B cell (primary cell): ENCODE results near the gene CFAP210. TPM values are rescaled to one million over a fixed set of nuclear protein-coding genes. Genes with fewer than 3 reads are reported as not detected.

ENCODE experiments used
- ATAC-seq: fragments of 200-7000 bp; cut with Tn5 transposase; one replicate; pipeline ENCODE4 v1.10.0; 2021; ENCODE audit warnings: low read depth, mild to moderate bottlenecking, moderate number of reproducible peaks, moderate library complexity
- CTCF ChIA-PET: fragments of 350-600 bp; sonication (Branson Sonifier 250); formaldehyde crosslinking; loops from one replicate; lab custom pipeline; 2021; ENCODE audit warnings: antibody characterized with exemption, inconsistent platforms; lab: Charles Lee
- POLR2A ChIA-PET: fragments of 350-600 bp; sonication (Branson Sonifier 250); formaldehyde crosslinking; loops from one replicate; lab custom pipeline; 2021; ENCODE audit warnings: antibody characterized with exemption; lab: Charles Lee
- DNase-seq: peaks from one replicate; pipeline ENCODE4 v3.0.0; 2013
- H2AFZ ChIP-seq: 2 replicates; pipeline ENCODE4 v1.6.1; 2012; ENCODE audit warnings: mild to moderate bottlenecking, low read depth, low read length; ENCODE audit not compliant: insufficient read depth, poor library complexity, severe bottlenecking
- H3K27ac ChIP-seq, 2 donors: 1 replicate in 1 of 2; 2 replicates in 1 of 2; pipeline ENCODE4 v1.5.1; 2012 to 2013; ENCODE audit warnings: low read length in 2 of 2, mild to moderate bottlenecking in 2 of 2, moderate library complexity in 1 of 2
- H3K27me3 ChIP-seq, 4 experiments: fragments of 200-600 bp in 1 of 4; sonication (generic) in 1 of 4; replicated peaks in 1 of 4; 1 replicate in 2 of 4; 2 replicates in 2 of 4; pipeline versions ENCODE4 v1.6.1 to v1.7.0; 2013 to 2016; ENCODE audit warnings: low read length in 3 of 4, mild to moderate bottlenecking in 2 of 4, mixed read lengths in 1 of 4, moderate library complexity in 1 of 4; ENCODE audit not compliant: insufficient read depth in 4 of 4, control insufficient read depth in 3 of 4; ENCODE audit errors: control extremely low read depth in 1 of 4
- H3K36me3 ChIP-seq, 2 experiments: replicated peaks in 1 of 2; 1 replicate in 1 of 2; 2 replicates in 1 of 2; pipeline versions ENCODE4 v1.6.1 to v1.7.1; 2013; ENCODE audit warnings: low read length in 1 of 2; ENCODE audit not compliant: insufficient read depth in 2 of 2, control insufficient read depth in 1 of 2; ENCODE audit errors: control extremely low read depth in 1 of 2, extremely low read depth in 1 of 2
- H3K4me1 ChIP-seq, 2 donors: fragments of 200-600 bp in 1 of 2; sonication (generic) in 1 of 2; 1 replicate in 1 of 2; 2 replicates in 1 of 2; pipeline versions ENCODE4 v1.5.1 to v1.6.1; 2013 to 2017; ENCODE audit warnings: low read length in 2 of 2; ENCODE audit not compliant: control insufficient read depth in 2 of 2, insufficient read depth in 2 of 2
- H3K4me2 ChIP-seq: replicated peaks from 2 replicates; pipeline ENCODE3; 2012; ENCODE audit warnings: mild to moderate bottlenecking, low read depth, low read length; ENCODE audit not compliant: poor library complexity, severe bottlenecking
- H3K4me3 ChIP-seq, 5 experiments: fragments of 200-600 bp in 1 of 5; sonication (generic) in 1 of 5; 1 replicate in 3 of 5; 2 replicates in 2 of 5; pipeline versions ENCODE4 v1.5.1 to v1.7.0; 2011 to 2016; ENCODE audit warnings: low read length in 4 of 5, mild to moderate bottlenecking in 4 of 5, low read depth in 2 of 5, control low read depth in 1 of 5, moderate library complexity in 1 of 5; ENCODE audit not compliant: insufficient read depth in 1 of 5; ENCODE audit errors: control extremely low read depth in 1 of 5, extremely low read depth in 1 of 5
- H3K79me2 ChIP-seq: fragments of 200-600 bp; sonication (generic); one replicate; pipeline ENCODE4 v1.6.0; 2016; ENCODE audit warnings: low read length; ENCODE audit not compliant: control insufficient read depth, insufficient read depth
- H3K9ac ChIP-seq: fragments of 200-600 bp; sonication (generic); 2 replicates; pipeline ENCODE4 v1.6.1; 2017; ENCODE audit warnings: mild to moderate bottlenecking, low read length, moderate library complexity
- H3K9me3 ChIP-seq, 3 donors: one replicate each; pipeline versions ENCODE4 v1.6.1 to v1.7.1; 2013; ENCODE audit warnings: low read length in 2 of 3; ENCODE audit not compliant: control insufficient read depth in 2 of 3, insufficient read depth in 1 of 3; ENCODE audit errors: control extremely low read depth in 1 of 3
- H4K20me1 ChIP-seq: 2 replicates; pipeline ENCODE4 v1.6.0; 2012; ENCODE audit warnings: mild to moderate bottlenecking, low read length; ENCODE audit not compliant: insufficient read depth, control insufficient read depth, poor library complexity, severe bottlenecking
- H3K27ac Mint-ChIP-seq: one replicate; pipeline ENCODE4 v1.8.0; 2021; ENCODE audit warnings: mixed read lengths
- H3K27me3 Mint-ChIP-seq: one replicate; pipeline ENCODE4 v1.8.0; 2021; ENCODE audit warnings: mixed read lengths
- H3K4me1 Mint-ChIP-seq: one replicate; pipeline ENCODE4 v1.8.0; 2021; ENCODE audit warnings: mixed read lengths
- H3K4me3 Mint-ChIP-seq: one replicate; pipeline ENCODE4 v1.8.0; 2021; ENCODE audit warnings: mixed read lengths
- H3K9me3 Mint-ChIP-seq: one replicate; pipeline ENCODE4 v1.8.0; 2022; ENCODE audit warnings: mixed read lengths; ENCODE audit not compliant: insufficient read depth
- CTCF ChIP-seq: fragments of 200-600 bp; IDR thresholded peaks from one replicate; pipeline ENCODE4 v1.8.0; 2022; ENCODE audit warnings: antibody characterized with exemption, mild to moderate bottlenecking
- EZH2 ChIP-seq: IDR thresholded peaks from 2 replicates; pipeline ENCODE4 v1.6.1; 2012; ENCODE audit warnings: borderline replicate concordance, low read depth, mild to moderate bottlenecking, moderate library complexity, low read length; ENCODE audit not compliant: insufficient read depth, poor library complexity, severe bottlenecking
- WGBS: methylation state at CpG from one replicate; pipeline ENCODE4 v1.1.5; 2013; ENCODE audit warnings: missing lambda C conversion rate; ENCODE audit not compliant: insufficient coverage; 5-methylcytosine and 5-hydroxymethylcytosine counted together
- intact Hi-C: fragments of 100-400 bp; cut with micrococcal nuclease; formaldehyde crosslinking; loops from one replicate; pipeline ENCODE4 v1.10.0; 2022
- polyA plus RNA-seq: library from polyadenylated mRNA; depleted of rRNA; stranded (reverse); fragments of >200 nt; gene quantifications from 2 replicates; pipeline ENCODE4 v1.2.3, GENCODE V29; 2012
- total RNA-seq, 2 donors: library from RNA; stranded (reverse); fragments of 120-200 nt in 1 of 2; gene quantifications; 1 replicate in 1 of 2; 2 replicates in 1 of 2; pipeline versions ENCODE4 v1.2.3 to v1.2.4, GENCODE V29; 2013 to 2022

CFAP210 gene
- total and polyA plus RNA-seq, 2 donors (not counting 1 experiment from before 2014, with no cell fraction given): not detected

- Mint-ChIP-seq H3K4me3 (no peak overlapping the region), H3K9me3 (peaks cover 7% of the 10 kb centered on the region), H3K27me3 (no peaks in the 10 kb centered on the region), H3K27ac (no peak overlapping the region), H3K4me1 (no peaks in the 10 kb centered on the region)
- Histone ChIP-seq H3K27me3 (no peaks in the 10 kb centered on the region), H3K9ac (no peak overlapping the region), H3K27ac (no peak overlapping the region), H3K4me1 (no peaks in the 10 kb centered on the region), H3K4me3 (no peak overlapping the region), H4K20me1 (no peaks in the 10 kb centered on the region), H3K9me3 (peaks cover 0 to 19% (median 9%) of the 10 kb centered on the region in 3 donors), H3K4me2 (no peak overlapping the region), H2AFZ (no peak overlapping the region), H3K36me3 (no peaks in the 10 kb centered on the region), H3K79me2 (no peaks in the 10 kb centered on the region)
- ChIA-PET POLR2A (no interaction called here), CTCF (no interaction called here)
- DNase-seq (no peak), ATAC-seq (no peak)
- intact Hi-C loops: no loop called here
- 100% methylated on average over 8 of the region's 9 CpGs for WGBS
- TF ChIP-seq CTCF: no peak
Measured at GRCh38 chr2:169712791-169713227, 18.6 kb upstream of the CFAP210 start.

GRCh38 chr2:169711751-169712509 is 17.7 kb upstream of the CFAP210 start:
- Mint-ChIP-seq H3K27ac (no peak overlapping the region), H3K4me1 (no peaks in the 10 kb centered on the region), H3K9me3 (peaks cover 7% of the 10 kb centered on the region), H3K27me3 (no peaks in the 10 kb centered on the region), H3K4me3 (no peak overlapping the region)
- no peak overlapping the region for H3K4me3 ChIP-seq
- ChIA-PET CTCF (no interaction called here), POLR2A (no interaction called here)
- H3K27me3 ChIP-seq: no peaks in the 10 kb centered on the region
- H3K36me3 ChIP-seq: no peaks in the 10 kb centered on the region
- H3K4me1 ChIP-seq: no peaks in the 10 kb centered on the region
- H3K79me2 ChIP-seq: no peaks in the 10 kb centered on the region
- peaks cover 0 to 20% (median 9%) of the 10 kb centered on the region in 3 donors for H3K9me3 ChIP-seq
- DNase-seq (no peak), ATAC-seq (no peak)
- H3K4me2 ChIP-seq: no peak overlapping the region
- no peak overlapping the region for H3K27ac ChIP-seq
- H2AFZ ChIP-seq: no peak overlapping the region
- H4K20me1 ChIP-seq: no peaks in the 10 kb centered on the region
- no peak for TF ChIP-seq CTCF
- no peak for TF ChIP-seq EZH2
- H3K9ac ChIP-seq: no peak overlapping the region
- 96% methylated on average over 3 of the region's 7 CpGs for WGBS
- intact Hi-C loops: no loop called here
